BLaER1 (cell line): ENCODE data around the gene OSBPL2.

Experiments
- H3K27ac ChIP-seq: shearing (Covaris generic); formaldehyde crosslinking; 2 replicates; pipeline ENCODE4 v1.8.1; 2022
- H3K27me3 ChIP-seq: shearing (Covaris generic); formaldehyde crosslinking; 2 replicates; pipeline ENCODE4 v1.8.1; 2022
- H3K36me3 ChIP-seq: shearing (Covaris generic); formaldehyde crosslinking; 2 replicates; pipeline ENCODE4 v1.8.1; 2022
- H3K4me1 ChIP-seq: shearing (Covaris generic); formaldehyde crosslinking; 2 replicates; pipeline ENCODE4 v1.8.1; 2022
- H3K4me2 ChIP-seq: shearing (Covaris generic); formaldehyde crosslinking; 2 replicates; pipeline ENCODE4 v1.8.1; 2022
- H3K4me3 ChIP-seq: shearing (Covaris generic); formaldehyde crosslinking; 2 replicates; pipeline ENCODE4 v1.8.1; 2022
- H3K9ac ChIP-seq: shearing (Covaris generic); formaldehyde crosslinking; 2 replicates; pipeline ENCODE4 v1.8.1; 2022
- H3K9me3 ChIP-seq: shearing (Covaris generic); formaldehyde crosslinking; 2 replicates; pipeline ENCODE4 v1.8.1; 2022
- H4K20me1 ChIP-seq: shearing (Covaris generic); formaldehyde crosslinking; 2 replicates; pipeline ENCODE4 v1.8.1; 2022
- Cebpa-rat ChIP-seq: shearing (Covaris generic); IDR thresholded peaks from 2 replicates; pipeline ENCODE4 v1.8.1; 2022

Gene OSBPL2

GRCh38 chr20:62274332-62274950, 36.1 kb downstream of the OSBPL2 start:
- Histone ChIP-seq H3K36me3 (peaks cover 64% of the 10 kb centered on the region), H3K27ac (no peak overlapping the region), H4K20me1 (peaks cover 57% of the 10 kb centered on the region), H3K9me3 (no peaks in the 10 kb centered on the region), H3K4me2 (peak overlapping the region; percentile 61), H3K27me3 (no peaks in the 10 kb centered on the region), H3K4me1 (peaks cover 42% of the 10 kb centered on the region), H3K4me3 (no peak overlapping the region), H3K9ac (no peak overlapping the region)
- TF ChIP-seq Cebpa-rat: no peak

- Histone ChIP-seq H3K4me1 (peaks cover 42% of the 10 kb centered on the region), H3K27ac (no peak overlapping the region), H3K4me2 (peak overlapping the region; percentile 61), H3K9ac (no peak overlapping the region), H3K27me3 (no peaks in the 10 kb centered on the region), H3K36me3 (peaks cover 65% of the 10 kb centered on the region), H4K20me1 (peaks cover 49% of the 10 kb centered on the region), H3K9me3 (no peaks in the 10 kb centered on the region), H3K4me3 (no peak overlapping the region)
- no peak for TF ChIP-seq Cebpa-rat
These were observed 36.9 kb downstream of the OSBPL2 start for GRCh38 chr20:62275219-62275618.

GRCh38 chr20:62276439-62276838, 38.1 kb downstream of the OSBPL2 start:
- Histone ChIP-seq H3K4me2 (peak overlapping the region; percentile 27; the same call in 1 of the 2 replicates), H3K27me3 (no peaks in the 10 kb centered on the region), H3K4me3 (no peak overlapping the region), H4K20me1 (peaks cover 49% of the 10 kb centered on the region), H3K4me1 (peaks cover 42% of the 10 kb centered on the region), H3K36me3 (peaks cover 74% of the 10 kb centered on the region), H3K9ac (0 out of 2 replicates have a peak overlapping the region, but pooled peaks have one; percentile 2), H3K9me3 (no peaks in the 10 kb centered on the region), H3K27ac (no peak overlapping the region)
- TF ChIP-seq Cebpa-rat: no peak

GRCh38 chr20:62277253-62277652, 38.9 kb downstream of the OSBPL2 start:
- Histone ChIP-seq H3K27me3 (no peaks in the 10 kb centered on the region), H3K4me1 (peaks cover 42% of the 10 kb centered on the region), H3K9me3 (no peaks in the 10 kb centered on the region), H3K36me3 (peaks cover 74% of the 10 kb centered on the region), H3K27ac (no peak overlapping the region), H3K4me3 (no peak overlapping the region), H3K9ac (no peak overlapping the region), H3K4me2 (peak overlapping the region; percentile 27), H4K20me1 (peaks cover 43% of the 10 kb centered on the region)
- TF ChIP-seq Cebpa-rat: no peak

DNA sequence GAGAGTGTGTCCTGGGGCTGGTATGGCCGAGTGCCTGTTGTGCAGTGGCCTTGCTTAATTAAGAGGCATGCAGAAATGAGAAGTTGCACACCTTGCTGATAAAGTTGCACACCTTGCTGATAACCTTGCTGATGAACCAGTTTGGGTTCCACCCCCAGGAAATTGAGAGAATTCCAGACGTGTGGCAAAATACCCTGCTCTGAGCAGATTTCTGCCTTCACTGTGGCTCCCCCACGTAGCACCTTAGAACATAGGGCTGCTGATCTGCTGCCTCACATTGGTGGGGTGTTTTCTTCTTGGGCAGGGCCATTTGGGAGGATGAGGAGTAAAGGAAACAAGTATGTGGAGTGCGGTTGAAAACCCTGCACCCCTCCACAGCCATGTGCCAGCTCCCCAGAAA, 42.0 kb downstream of the OSBPL2 start:
- Histone ChIP-seq H3K27ac (no peak overlapping the region), H3K27me3 (no peaks in the 10 kb centered on the region), H4K20me1 (peaks cover 22% of the 10 kb centered on the region), H3K4me1 (peaks cover 36% of the 10 kb centered on the region), H3K9me3 (no peaks in the 10 kb centered on the region), H3K9ac (no peak overlapping the region), H3K4me3 (no peak overlapping the region), H3K36me3 (peaks cover 79% of the 10 kb centered on the region), H3K4me2 (no peak overlapping the region)
- no peak for TF ChIP-seq Cebpa-rat

DNA sequence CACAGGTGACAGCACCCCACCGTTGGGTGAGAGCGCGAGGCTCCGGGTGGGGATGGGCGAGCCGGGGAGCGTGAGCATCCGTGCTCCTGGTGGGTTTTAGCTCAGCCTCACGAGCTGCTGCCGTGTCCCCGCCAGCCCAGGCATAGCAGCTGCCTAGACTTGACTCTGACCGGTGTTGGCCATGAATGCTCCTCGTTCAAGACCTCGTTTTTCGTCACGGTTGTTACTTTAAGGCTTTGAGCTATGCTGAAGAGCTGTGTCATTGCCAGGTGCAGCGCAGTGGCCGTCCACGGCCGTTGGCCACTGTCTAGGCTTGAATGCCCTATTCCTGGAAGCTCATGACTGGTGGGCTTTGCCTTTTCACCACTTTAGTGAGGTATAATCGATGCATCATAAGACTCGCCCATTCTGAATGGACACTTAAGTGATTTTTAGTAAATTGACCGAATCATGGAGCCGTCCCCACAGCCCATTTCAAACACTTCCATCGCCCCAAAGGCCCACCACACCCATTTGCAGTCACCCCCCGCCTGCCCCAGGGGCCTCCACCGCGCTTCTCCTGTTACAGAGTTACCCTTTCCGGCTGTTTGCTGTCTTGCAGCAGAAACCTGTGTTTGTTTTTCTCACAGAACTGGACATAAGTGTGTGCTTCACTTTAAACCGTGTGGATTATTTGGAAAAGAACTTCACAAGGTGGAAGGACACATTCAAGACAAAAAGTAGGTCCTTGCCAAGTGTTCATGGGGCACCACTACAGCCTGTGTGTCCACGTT, 43.0 kb downstream of the OSBPL2 start:
- no peak overlapping the region for H3K4me3 ChIP-seq
- no peak overlapping the region for H3K27ac ChIP-seq
- H3K9ac ChIP-seq: no peak overlapping the region
- no peak for TF ChIP-seq Cebpa-rat
- peaks cover 19% of the 10 kb centered on the region for H4K20me1 ChIP-seq
- no peaks in the 10 kb centered on the region for H3K9me3 ChIP-seq
- no peaks in the 10 kb centered on the region for H3K27me3 ChIP-seq
- H3K4me2 ChIP-seq: no peak overlapping the region
- H3K4me1 ChIP-seq: peaks cover 37% of the 10 kb centered on the region
- H3K36me3 ChIP-seq: peaks cover 75% of the 10 kb centered on the region

- H3K36me3 ChIP-seq: peaks cover 77% of the 10 kb centered on the region
- H4K20me1 ChIP-seq: peaks cover 17% of the 10 kb centered on the region
- H3K4me2 ChIP-seq: no peak overlapping the region
- H3K4me1 ChIP-seq: peaks cover 35% of the 10 kb centered on the region
- H3K27ac ChIP-seq: no peak overlapping the region
- H3K9me3 ChIP-seq: no peaks in the 10 kb centered on the region
- H3K9ac ChIP-seq: no peak overlapping the region
- H3K27me3 ChIP-seq: no peaks in the 10 kb centered on the region
- no peak overlapping the region for H3K4me3 ChIP-seq
- no peak for TF ChIP-seq Cebpa-rat
These were observed 43.8 kb downstream of the OSBPL2 start for GRCh38 chr20:62282103-62282502.

DNA sequence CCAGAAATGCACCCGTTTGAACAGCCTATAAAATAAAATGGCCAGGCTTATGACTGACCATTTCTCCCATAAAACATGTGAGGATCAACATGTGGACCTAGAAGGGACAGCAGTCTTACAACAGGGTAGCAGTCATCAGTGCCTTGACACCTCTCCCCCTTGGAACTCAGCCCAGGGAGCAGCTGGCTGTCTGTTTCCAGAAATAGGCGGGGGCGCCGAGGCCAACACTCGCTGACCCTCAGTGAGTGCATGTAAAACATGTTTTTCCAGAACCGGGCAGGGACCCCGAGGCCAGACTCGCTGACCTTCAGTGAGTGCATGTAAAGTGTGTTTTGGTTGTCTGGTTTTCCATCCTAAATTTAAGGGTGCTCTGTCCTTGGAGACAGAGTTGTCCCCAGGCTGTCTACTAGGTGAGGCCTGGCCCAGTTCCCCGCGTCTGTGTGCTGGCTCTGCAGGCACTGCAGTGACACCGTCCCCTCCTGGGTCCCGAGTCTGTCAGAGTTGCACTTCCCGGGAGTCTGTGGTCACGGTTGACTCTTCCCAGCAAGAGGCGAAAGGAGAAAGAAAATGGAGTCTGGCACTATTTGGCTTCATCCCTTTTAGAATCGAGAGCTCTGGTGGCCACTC, 44.7 kb downstream of the OSBPL2 start:
- Histone ChIP-seq H4K20me1 (peaks cover 13% of the 10 kb centered on the region; the same call in 1 of the 2 replicates), H3K27me3 (no peaks in the 10 kb centered on the region), H3K4me2 (no peak overlapping the region), H3K9ac (no peak overlapping the region), H3K27ac (no peak overlapping the region), H3K4me3 (no peak overlapping the region), H3K4me1 (peaks cover 29% of the 10 kb centered on the region), H3K36me3 (peaks cover 74% of the 10 kb centered on the region), H3K9me3 (no peaks in the 10 kb centered on the region)
- TF ChIP-seq Cebpa-rat: no peak

DNA sequence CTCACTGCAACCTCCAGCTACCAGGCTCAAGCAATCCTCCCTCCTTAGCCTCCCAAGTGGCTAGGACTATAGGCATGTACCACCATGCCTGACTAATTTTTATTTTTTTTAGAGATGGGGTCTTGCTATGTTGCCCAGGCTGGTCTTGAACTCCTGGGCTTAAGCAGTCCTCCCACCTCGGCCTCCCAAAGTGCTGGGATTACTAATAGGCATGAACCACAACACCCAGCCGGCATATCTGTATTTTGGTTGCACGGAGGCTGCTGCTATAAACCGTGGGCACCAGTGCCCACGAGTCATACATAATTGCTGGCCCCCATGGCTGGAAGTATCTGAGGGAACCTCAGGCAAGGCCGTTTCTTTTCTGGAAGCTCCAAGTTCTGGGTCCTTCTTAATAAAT, 46.1 kb downstream of the OSBPL2 start:
- TF ChIP-seq Cebpa-rat: no peak
- H3K4me3 ChIP-seq: no peak overlapping the region
- H3K9me3 ChIP-seq: no peaks in the 10 kb centered on the region
- H3K4me1 ChIP-seq: peaks cover 29% of the 10 kb centered on the region
- no peak overlapping the region for H3K27ac ChIP-seq
- H3K27me3 ChIP-seq: no peaks in the 10 kb centered on the region
- H3K4me2 ChIP-seq: peak overlapping the region; percentile 78; the same call in 1 of the 2 replicates
- peaks cover 71% of the 10 kb centered on the region for H3K36me3 ChIP-seq
- H3K9ac ChIP-seq: no peak overlapping the region
- 0 out of 2 replicates have a peak, but pooled peaks cover 13% of the 10 kb centered on the region for H4K20me1 ChIP-seq

- H3K4me3 ChIP-seq: no peak overlapping the region
- peaks cover 69% of the 10 kb centered on the region for H3K36me3 ChIP-seq
- no peaks in the 10 kb centered on the region for H3K9me3 ChIP-seq
- H3K4me1 ChIP-seq: peaks cover 29% of the 10 kb centered on the region
- peak overlapping the region; percentile 32; the same call in 1 of the 2 replicates for H3K9ac ChIP-seq
- H3K27ac ChIP-seq: peak overlapping the region; percentile 61
- 0 out of 2 replicates have a peak, but pooled peaks cover 13% of the 10 kb centered on the region for H4K20me1 ChIP-seq
- H3K4me2 ChIP-seq: peak overlapping the region; percentile 78
- no peaks in the 10 kb centered on the region for H3K27me3 ChIP-seq
- no peak for TF ChIP-seq Cebpa-rat
These were observed 46.8 kb downstream of the OSBPL2 start for GRCh38 chr20:62285151-62285550.
